Neural cell (in vitro differentiated cells): ENCODE data around the gene ZHX3. TPM values are rescaled to one million over a fixed set of nuclear protein-coding genes. Genes with fewer than 3 reads are reported as not detected.

ENCODE experiments used
- H2AFZ ChIP-seq: fragments of 200-600, 300-800 bp; sonication (generic), shearing (Covaris generic); 2 replicates; pipeline ENCODE4 v1.6.0; 2014; ENCODE audit warnings: low read depth, mild to moderate bottlenecking, antibody characterized with exemption, low read length, moderate library complexity
- H3F3A ChIP-seq: fragments of 200-600 bp; shearing (Covaris generic); 2 replicates; pipeline ENCODE4 v1.6.1; 2016; ENCODE audit warnings: mild to moderate bottlenecking, moderate library complexity, mixed read lengths, antibody characterized with exemption, low read length; ENCODE audit not compliant: insufficient read depth, poor library complexity, severe bottlenecking
- H3K27ac ChIP-seq: fragments of 200-600, 300-800 bp; sonication (generic), shearing (Covaris generic); 2 replicates; pipeline ENCODE4 v1.5.1; 2014; ENCODE audit warnings: mild to moderate bottlenecking, low read length, moderate library complexity
- H3K27me3 ChIP-seq: fragments of 300-800, 200-600 bp; sonication (generic), shearing (Covaris generic); 2 replicates; pipeline ENCODE4 v1.6.0; 2014; ENCODE audit warnings: mild to moderate bottlenecking, low read depth, low read length, moderate library complexity; ENCODE audit not compliant: insufficient read depth
- H3K36me3 ChIP-seq: fragments of 300-800, 200-600 bp; sonication (generic), shearing (Covaris generic); 2 replicates; pipeline ENCODE4 v1.5.1; 2014; ENCODE audit warnings: mild to moderate bottlenecking, antibody characterized with exemption, low read length, moderate library complexity; ENCODE audit not compliant: insufficient read depth
- H3K4me2 ChIP-seq: fragments of 300-800, 200-600 bp; sonication (generic), shearing (Covaris generic); 2 replicates; pipeline ENCODE4 v1.6.0; 2014; ENCODE audit warnings: mild to moderate bottlenecking, low read length
- H3K4me3 ChIP-seq: fragments of 300-800, 200-600 bp; sonication (generic), shearing (Covaris generic); 2 replicates; pipeline ENCODE4 v1.5.1; 2014; ENCODE audit warnings: mild to moderate bottlenecking, low read length, moderate library complexity
- H3K79me2 ChIP-seq: fragments of 200-600 bp; shearing (Covaris generic); replicated peaks from 2 replicates; pipeline ENCODE4 v1.6.0; 2014; ENCODE audit warnings: mild to moderate bottlenecking, low read length, moderate library complexity; ENCODE audit not compliant: insufficient read depth
- H3K9ac ChIP-seq: fragments of 300-800, 200-600 bp; sonication (generic), shearing (Covaris generic); 2 replicates; pipeline ENCODE4 v1.6.1; 2016; ENCODE audit warnings: mild to moderate bottlenecking, low read length, mixed read lengths
- H3K9me2 ChIP-seq: fragments of 200-600 bp; shearing (Covaris generic); 2 replicates; pipeline ENCODE4 v1.6.1; 2016; ENCODE audit warnings: mild to moderate bottlenecking, low read length, mixed read lengths; ENCODE audit not compliant: insufficient read depth
- H3K9me3 ChIP-seq: fragments of 200-600, 300-800 bp; sonication (generic), shearing (Covaris generic); 2 replicates; pipeline ENCODE4 v1.6.1; 2016; ENCODE audit warnings: mild to moderate bottlenecking, mixed run types, low read length, moderate library complexity, mixed read lengths
- H4K20me1 ChIP-seq: fragments of 200-600 bp; shearing (Covaris generic); 2 replicates; pipeline ENCODE4 v1.6.1; 2016; ENCODE audit warnings: mild to moderate bottlenecking, mixed run types; ENCODE audit not compliant: insufficient read depth
- EP300 ChIP-seq: fragments of 450-650 bp; conservative IDR thresholded peaks from 2 replicates; pipeline ENCODE4 v1.6.1; 2014; ENCODE audit warnings: antibody characterized with exemption, mild to moderate bottlenecking, moderate library complexity; ENCODE audit not compliant: poor library complexity, severe bottlenecking
- EZH2 ChIP-seq: fragments of 200-600, 300-800 bp; shearing (Covaris generic), sonication (generic); IDR thresholded peaks from 2 replicates; pipeline ENCODE4 v1.6.1; 2014; ENCODE audit warnings: antibody characterized with exemption, low read length, borderline replicate concordance, mild to moderate bottlenecking; ENCODE audit not compliant: insufficient read depth, poor library complexity, severe bottlenecking
- MXI1 ChIP-seq: fragments of 450-650 bp; conservative IDR thresholded peaks from 2 replicates; pipeline ENCODE4 v1.6.1; 2014; ENCODE audit warnings: antibody characterized with exemption, mild to moderate bottlenecking; ENCODE audit not compliant: poor library complexity, severe bottlenecking
- POLR2AphosphoS5 ChIP-seq: IDR thresholded peaks from 2 replicates; pipeline ENCODE4 v1.6.1; 2012
- RAD21 ChIP-seq: fragments of 450-650 bp; conservative IDR thresholded peaks from 2 replicates; pipeline ENCODE4 v1.6.1; 2014; ENCODE audit warnings: antibody characterized with exemption, mild to moderate bottlenecking, moderate library complexity
- SMC3 ChIP-seq: fragments of 450-650 bp; conservative IDR thresholded peaks from 2 replicates; pipeline ENCODE4 v1.6.1; 2014; ENCODE audit warnings: antibody characterized with exemption, mild to moderate bottlenecking, moderate library complexity; ENCODE audit not compliant: poor library complexity
- TAF1 ChIP-seq: IDR thresholded peaks from 2 replicates; pipeline ENCODE4 v1.6.1; 2012; ENCODE audit warnings: low read depth
- polyA plus RNA-seq: library from polyadenylated mRNA; depleted of rRNA; stranded (reverse); fragments of >200 nt; gene quantifications from 2 replicates; pipeline ENCODE4 v1.2.3, GENCODE V29; 2014
- TF ChIP-seq, protein P1 (sequence below): fragments of 450-650 bp; IDR thresholded peaks from 2 replicates; pipeline ENCODE4 v1.5.1; 2014; ENCODE audit warnings: antibody characterized with exemption, mild to moderate bottlenecking, moderate library complexity; ENCODE audit not compliant: poor library complexity, severe bottlenecking
- TF ChIP-seq, protein P2 (sequence below): IDR thresholded peaks from 2 replicates; pipeline ENCODE4 v1.6.1; 2012; ENCODE audit warnings: borderline replicate concordance

Gene ZHX3
- polyA plus RNA-seq, 1 donor from 2014 or later, result 10.3 TPM

DNA sequence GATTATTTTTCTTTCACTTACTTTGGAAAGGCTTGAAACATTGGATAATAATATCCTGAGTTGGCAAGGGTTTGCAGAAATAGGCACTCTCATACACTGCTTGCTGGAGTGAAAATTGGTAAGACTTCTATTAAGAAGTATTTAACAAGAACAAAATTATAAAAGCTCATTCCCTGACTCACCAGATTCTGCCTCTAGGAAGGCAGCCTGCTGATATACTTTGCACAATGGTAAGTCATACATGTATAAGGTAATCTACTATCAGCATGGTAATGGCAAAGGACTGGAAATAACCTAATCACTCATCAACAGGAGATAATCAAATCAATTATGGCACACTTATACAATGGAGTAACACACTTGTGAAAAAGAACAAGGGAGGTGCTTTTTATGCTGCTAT is 94.4 kb downstream of the ZHX3 start:
- no peak overlapping the region for H3K9ac ChIP-seq
- H3K9me3 ChIP-seq, result no peaks in the 10 kb centered on the region
- TF ChIP-seq EZH2 (no peak), RAD21 (no peak), TAF1 (no peak), EP300 (no peak), SMC3 (no peak), MXI1 (no peak), POLR2AphosphoS5 (no peak)
- TF ChIP-seq, protein P1, sequence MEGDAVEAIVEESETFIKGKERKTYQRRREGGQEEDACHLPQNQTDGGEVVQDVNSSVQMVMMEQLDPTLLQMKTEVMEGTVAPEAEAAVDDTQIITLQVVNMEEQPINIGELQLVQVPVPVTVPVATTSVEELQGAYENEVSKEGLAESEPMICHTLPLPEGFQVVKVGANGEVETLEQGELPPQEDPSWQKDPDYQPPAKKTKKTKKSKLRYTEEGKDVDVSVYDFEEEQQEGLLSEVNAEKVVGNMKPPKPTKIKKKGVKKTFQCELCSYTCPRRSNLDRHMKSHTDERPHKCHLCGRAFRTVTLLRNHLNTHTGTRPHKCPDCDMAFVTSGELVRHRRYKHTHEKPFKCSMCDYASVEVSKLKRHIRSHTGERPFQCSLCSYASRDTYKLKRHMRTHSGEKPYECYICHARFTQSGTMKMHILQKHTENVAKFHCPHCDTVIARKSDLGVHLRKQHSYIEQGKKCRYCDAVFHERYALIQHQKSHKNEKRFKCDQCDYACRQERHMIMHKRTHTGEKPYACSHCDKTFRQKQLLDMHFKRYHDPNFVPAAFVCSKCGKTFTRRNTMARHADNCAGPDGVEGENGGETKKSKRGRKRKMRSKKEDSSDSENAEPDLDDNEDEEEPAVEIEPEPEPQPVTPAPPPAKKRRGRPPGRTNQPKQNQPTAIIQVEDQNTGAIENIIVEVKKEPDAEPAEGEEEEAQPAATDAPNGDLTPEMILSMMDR, result no peak
- TF ChIP-seq, protein P2, sequence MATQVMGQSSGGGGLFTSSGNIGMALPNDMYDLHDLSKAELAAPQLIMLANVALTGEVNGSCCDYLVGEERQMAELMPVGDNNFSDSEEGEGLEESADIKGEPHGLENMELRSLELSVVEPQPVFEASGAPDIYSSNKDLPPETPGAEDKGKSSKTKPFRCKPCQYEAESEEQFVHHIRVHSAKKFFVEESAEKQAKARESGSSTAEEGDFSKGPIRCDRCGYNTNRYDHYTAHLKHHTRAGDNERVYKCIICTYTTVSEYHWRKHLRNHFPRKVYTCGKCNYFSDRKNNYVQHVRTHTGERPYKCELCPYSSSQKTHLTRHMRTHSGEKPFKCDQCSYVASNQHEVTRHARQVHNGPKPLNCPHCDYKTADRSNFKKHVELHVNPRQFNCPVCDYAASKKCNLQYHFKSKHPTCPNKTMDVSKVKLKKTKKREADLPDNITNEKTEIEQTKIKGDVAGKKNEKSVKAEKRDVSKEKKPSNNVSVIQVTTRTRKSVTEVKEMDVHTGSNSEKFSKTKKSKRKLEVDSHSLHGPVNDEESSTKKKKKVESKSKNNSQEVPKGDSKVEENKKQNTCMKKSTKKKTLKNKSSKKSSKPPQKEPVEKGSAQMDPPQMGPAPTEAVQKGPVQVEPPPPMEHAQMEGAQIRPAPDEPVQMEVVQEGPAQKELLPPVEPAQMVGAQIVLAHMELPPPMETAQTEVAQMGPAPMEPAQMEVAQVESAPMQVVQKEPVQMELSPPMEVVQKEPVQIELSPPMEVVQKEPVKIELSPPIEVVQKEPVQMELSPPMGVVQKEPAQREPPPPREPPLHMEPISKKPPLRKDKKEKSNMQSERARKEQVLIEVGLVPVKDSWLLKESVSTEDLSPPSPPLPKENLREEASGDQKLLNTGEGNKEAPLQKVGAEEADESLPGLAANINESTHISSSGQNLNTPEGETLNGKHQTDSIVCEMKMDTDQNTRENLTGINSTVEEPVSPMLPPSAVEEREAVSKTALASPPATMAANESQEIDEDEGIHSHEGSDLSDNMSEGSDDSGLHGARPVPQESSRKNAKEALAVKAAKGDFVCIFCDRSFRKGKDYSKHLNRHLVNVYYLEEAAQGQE, result no peak
- no peaks in the 10 kb centered on the region for H4K20me1 ChIP-seq
- H3K4me2 ChIP-seq, result no peak overlapping the region
- no peak overlapping the region for H2AFZ ChIP-seq
- no peaks in the 10 kb centered on the region for H3K9me2 ChIP-seq
- no peak overlapping the region for H3K27ac ChIP-seq
- no peaks in the 10 kb centered on the region for H3F3A ChIP-seq
- no peaks in the 10 kb centered on the region for H3K36me3 ChIP-seq
- H3K4me3 ChIP-seq, result no peak overlapping the region
- H3K27me3 ChIP-seq, result no peaks in the 10 kb centered on the region
- no peaks in the 10 kb centered on the region for H3K79me2 ChIP-seq

DNA sequence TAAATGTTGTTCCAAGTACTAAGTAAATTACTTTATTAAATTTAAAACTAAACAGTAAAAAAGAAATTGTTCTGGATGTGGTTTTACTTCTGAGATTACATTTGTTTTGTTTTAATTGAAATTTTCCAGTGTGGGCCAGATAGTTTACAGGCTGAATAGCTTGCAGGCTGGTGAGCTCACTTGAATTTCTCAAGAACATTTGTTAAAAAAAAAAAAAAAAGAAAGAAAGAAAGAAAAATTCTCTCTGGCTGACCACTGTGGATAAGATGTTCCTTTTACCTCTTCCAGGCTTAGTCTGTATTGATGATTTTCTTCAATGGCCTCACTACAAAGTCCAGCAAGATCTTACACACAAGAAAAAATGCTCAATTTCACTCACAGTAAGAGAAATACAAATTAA is 94.8 kb downstream of the ZHX3 start:
- Histone ChIP-seq H3K9ac (no peak overlapping the region), H3K27ac (no peak overlapping the region)

More for the DNA sequence above, 94.8 kb downstream of the ZHX3 start:
- no peaks in the 10 kb centered on the region for H4K20me1 ChIP-seq
- no peaks in the 10 kb centered on the region for H3F3A ChIP-seq
- H3K27me3 ChIP-seq, result no peaks in the 10 kb centered on the region
- H3K79me2 ChIP-seq, result no peaks in the 10 kb centered on the region
- no peak overlapping the region for H3K4me2 ChIP-seq
- no peaks in the 10 kb centered on the region for H3K36me3 ChIP-seq
- no peak overlapping the region for H3K4me3 ChIP-seq
- no peak overlapping the region for H2AFZ ChIP-seq
- H3K9me3 ChIP-seq, result no peaks in the 10 kb centered on the region
- no peaks in the 10 kb centered on the region for H3K9me2 ChIP-seq
- TF ChIP-seq MXI1, result no peak
- TF ChIP-seq EZH2, result no peak
- TF ChIP-seq, protein P1, result no peak
- no peak for TF ChIP-seq RAD21
- no peak for TF ChIP-seq SMC3
- no peak for TF ChIP-seq POLR2AphosphoS5
- TF ChIP-seq TAF1, result no peak
- TF ChIP-seq, protein P2, result no peak
